C4-2B (cell line): ENCODE data around the gene TADA3.
A peak's percentile ranks its signal among the peaks of the same experiment; 100 is the strongest.

ENCODE experiments used
- H3K27ac ChIP-seq: fragments of 450-650 bp; 2 replicates; pipeline ENCODE4 v1.5.1; 2017
- ZFX ChIP-seq: fragments of 450-650 bp; IDR thresholded peaks from 2 replicates; pipeline ENCODE4 v1.6.1; 2017
- TF ChIP-seq, protein P1 (sequence below): fragments of 450-650 bp; conservative IDR thresholded peaks from 2 replicates; pipeline ENCODE4 v1.5.1; 2017; ENCODE audit warnings: mild to moderate bottlenecking

TADA3 gene

DNA sequence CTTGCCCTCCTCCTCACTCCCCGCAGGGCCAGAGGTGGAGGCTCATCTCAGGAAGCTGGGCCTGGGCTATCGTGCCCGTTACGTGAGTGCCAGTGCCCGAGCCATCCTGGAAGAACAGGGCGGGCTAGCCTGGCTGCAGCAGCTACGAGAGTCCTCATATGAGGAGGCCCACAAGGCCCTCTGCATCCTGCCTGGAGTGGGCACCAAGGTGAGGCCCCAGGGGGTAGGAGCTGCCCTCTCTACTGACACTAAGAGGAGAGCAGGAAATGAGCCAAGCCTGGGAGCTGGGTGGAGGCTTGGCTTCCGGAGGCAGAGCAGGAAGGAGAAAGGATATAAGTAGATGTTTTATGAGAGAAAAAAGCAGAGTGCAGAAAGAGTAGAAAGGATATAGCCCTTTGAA lies 37.6 kb downstream of the TADA3 start:
- TF ChIP-seq, protein P1, sequence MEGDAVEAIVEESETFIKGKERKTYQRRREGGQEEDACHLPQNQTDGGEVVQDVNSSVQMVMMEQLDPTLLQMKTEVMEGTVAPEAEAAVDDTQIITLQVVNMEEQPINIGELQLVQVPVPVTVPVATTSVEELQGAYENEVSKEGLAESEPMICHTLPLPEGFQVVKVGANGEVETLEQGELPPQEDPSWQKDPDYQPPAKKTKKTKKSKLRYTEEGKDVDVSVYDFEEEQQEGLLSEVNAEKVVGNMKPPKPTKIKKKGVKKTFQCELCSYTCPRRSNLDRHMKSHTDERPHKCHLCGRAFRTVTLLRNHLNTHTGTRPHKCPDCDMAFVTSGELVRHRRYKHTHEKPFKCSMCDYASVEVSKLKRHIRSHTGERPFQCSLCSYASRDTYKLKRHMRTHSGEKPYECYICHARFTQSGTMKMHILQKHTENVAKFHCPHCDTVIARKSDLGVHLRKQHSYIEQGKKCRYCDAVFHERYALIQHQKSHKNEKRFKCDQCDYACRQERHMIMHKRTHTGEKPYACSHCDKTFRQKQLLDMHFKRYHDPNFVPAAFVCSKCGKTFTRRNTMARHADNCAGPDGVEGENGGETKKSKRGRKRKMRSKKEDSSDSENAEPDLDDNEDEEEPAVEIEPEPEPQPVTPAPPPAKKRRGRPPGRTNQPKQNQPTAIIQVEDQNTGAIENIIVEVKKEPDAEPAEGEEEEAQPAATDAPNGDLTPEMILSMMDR = no peak
- TF ChIP-seq ZFX = no peak
- H3K27ac ChIP-seq = no peak overlapping the region

DNA sequence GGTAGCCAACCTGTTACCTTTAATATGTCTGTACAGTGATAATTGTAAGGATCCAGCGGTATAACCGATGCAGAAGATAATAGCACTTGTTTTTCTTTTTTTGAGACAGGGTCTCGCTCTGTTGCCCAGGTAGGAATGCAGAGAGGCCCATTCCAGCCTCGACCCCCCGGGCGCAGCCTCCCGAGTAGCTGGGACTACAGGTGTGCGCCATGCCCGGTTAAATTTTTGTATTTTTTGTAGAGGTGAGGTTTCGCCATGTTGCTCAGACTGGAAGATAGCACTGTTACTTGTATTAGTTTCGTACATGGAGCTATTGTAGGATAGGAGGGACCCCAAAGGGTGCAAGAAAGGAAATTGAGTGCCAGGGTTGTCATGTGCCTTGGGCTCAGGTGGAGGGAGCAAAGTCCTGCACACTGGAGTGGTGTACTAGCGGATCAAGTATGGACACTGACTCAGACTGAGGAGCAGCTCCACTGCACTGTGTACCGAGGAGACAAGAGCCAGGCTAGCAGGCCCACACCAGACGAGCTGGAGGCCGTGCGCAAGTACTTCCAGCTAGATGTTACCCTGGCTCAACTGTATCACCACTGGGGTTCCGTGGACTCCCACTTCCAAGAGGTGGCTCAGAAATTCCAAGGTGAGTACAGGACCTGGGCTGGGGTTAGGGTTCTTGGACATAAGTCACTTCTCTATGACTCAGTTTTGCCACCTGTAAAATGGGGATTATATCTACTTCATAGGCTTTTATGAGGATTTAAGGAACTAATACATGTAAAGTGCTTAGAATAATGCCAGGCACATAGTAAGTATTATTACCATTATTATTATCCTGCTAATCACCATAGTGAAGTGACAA lies 41.5 kb downstream of the TADA3 start:
- TF ChIP-seq ZFX = no peak
- TF ChIP-seq, protein P1 = no peak
- H3K27ac ChIP-seq = peak overlapping the region; percentile 81

DNA sequence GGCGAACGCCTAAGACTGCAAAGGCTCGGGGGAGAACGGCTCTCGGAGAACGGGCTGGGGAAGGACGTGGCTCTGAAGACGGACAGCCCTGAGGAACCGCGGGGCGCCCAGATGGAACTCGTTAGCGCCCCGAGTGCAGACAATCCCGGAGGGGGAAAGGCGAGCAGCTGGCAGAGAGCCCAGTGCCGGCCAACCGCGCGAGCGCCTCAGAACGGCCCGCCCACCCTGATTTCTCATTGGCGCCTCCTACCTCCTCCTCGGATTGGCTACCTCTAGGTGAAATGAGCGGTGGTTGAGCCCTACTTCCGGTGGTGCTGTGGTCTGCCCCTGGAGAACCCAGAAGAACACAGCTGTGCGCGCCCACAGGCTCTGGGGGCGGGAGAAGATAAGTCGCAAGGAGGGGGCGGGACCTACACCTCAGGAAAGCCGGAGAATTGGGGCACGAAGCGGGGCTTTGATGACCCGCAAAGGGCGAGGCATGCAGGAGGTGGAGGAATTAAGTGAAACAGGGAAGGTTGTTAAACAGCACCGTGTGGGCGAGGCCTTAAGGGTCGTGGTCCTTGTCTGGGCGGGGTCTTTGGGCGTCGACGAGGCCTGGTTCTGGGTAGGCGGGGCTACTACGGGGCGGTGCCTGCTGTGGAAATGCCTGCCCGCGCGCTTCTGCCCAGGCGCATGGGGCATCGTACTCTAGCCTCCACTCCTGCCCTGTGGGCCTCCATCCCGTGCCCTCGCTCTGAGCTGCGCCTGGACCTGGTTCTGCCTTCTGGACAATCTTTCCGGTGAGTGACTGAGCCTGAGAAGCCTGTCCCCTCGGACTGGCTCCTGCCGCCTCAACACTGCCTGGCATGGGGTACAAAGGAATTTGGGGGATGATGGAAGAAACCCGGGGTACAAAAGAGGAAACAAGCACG lies 42.4 kb downstream of the TADA3 start, which contains the start of gene OGG1:
Gene OGG1, plus strand, starts transcription at position 308 of the 911 bp plus-strand sequence. Its CDS starts 335 bp downstream, at position 643.
- TF ChIP-seq ZFX = no peak
- TF ChIP-seq, protein P1 = no peak
- H3K27ac ChIP-seq = peak within 1 kb of the TSS; percentile 81

DNA sequence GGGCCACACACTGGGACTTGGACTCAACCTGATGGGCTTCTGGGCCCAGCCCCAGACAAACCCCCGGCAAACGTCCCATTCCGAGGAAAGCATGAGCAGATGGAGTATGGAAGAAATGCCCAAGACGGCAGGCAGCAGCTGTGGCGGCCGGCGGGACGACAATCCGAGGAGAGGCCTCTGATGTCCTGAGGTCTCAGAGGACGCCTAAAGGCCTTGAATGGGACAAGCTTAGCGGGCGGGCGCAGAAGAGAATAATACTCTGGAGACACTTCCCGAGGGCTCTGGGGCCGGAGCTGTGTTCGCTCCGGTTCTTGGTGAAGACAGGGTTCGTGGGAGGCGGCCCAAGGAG lies 43.0 kb downstream of the TADA3 start:
- H3K27ac ChIP-seq = peak overlapping the region; percentile 81
- TF ChIP-seq, protein P1 = no peak
- TF ChIP-seq ZFX = no peak

DNA sequence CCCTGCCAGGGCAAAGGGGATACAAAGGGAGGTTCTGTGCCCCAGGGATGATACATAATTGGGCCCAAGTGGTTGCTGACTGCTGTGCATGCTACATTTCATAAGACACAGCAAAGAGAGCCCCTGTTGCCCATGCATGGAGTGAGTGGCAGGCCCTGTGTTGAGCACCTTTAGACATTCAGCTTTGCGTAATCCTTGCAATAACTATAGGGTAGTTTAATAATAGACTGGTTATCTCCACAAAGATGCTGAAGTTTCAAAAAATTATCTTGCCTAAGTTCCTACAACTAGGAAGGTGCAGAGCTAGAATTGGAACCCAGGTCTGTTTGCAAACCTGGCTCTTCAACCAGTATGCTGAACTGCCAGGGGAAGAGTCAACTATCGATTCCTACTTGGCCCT lies 44.2 kb downstream of the TADA3 start:
- TF ChIP-seq, protein P1 = no peak
- no peak for TF ChIP-seq ZFX
- no peak overlapping the region for H3K27ac ChIP-seq

DNA sequence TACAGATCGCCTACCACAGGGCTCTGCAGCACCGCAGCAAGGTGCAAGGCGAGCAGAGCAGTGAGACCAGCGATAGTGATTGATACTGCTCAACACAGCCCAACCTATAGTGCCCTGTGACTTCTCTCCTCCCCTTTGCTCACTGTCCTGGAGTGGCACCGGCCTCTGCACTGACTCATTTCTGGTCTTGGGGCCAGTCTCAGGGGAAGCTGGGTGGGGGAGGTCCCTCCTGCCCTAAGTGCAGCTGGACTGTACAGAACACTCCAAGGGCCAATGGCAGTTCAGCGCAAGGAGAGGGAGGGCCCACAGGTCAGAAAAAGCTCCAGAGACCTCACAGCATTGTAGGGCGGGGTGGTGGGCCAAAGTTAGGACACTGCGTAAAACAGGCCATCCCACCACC lies 45.0 kb downstream of the TADA3 start:
- H3K27ac ChIP-seq = no peak overlapping the region
- TF ChIP-seq, protein P1 = no peak
- no peak for TF ChIP-seq ZFX

DNA sequence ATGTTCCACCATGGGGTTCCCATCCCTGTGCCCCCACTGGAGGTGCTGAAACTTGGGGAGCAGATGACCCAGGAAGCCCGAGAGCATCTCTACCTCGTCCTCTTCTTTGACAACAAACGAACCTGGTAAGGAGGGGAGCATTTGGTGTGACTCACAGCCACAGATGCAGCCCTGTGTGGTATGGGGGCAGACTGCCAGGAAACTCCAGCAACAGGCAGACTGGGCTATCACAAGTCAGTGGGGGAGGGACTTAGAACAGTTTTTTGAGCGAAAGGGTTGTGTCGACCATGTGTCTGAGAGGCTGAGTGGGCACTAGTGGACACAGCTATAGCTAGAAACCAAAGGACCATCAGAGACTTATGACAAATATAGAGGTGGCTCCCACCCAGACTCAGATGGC lies 45.9 kb downstream of the TADA3 start:
- H3K27ac ChIP-seq = no peak overlapping the region
- TF ChIP-seq, protein P1 = no peak
- TF ChIP-seq ZFX = no peak
